ENCODE data around the gene LONP2. TPM values are rescaled to one million over a fixed set of nuclear protein-coding genes. Genes with fewer than 3 reads are reported as not detected.

Gene LONP2
- total and polyA plus RNA-seq, 3 donors from 2014 or later = 36.4 to 51.7 (median 51.1) TPM

DNA sequence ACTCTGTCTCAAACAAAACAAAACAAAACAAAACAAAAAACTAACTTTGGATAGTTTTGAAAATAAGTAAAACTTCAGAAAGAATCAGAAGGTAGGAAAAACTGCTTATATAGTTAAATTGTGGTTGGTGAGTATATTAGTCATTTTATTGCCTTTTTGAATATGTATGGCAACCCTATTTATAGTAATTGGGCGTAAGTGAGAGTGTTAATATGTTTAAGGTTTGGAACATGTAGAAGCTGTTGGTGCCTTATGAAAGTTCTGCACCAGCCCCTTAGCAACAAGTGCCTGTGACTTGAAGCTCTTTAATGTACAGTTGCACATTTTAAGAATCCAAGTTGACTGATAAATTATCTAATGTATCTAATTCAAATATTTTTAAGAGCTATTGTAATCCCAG lies 50.6 kb downstream of the LONP2 start:
- no peak for DNase-seq
- no peak overlapping the region for H3K27ac ChIP-seq
- TF ChIP-seq POLR2A (IDR thresholded peaks at IDR 0.05) = no peak
- TF ChIP-seq, protein P1, sequence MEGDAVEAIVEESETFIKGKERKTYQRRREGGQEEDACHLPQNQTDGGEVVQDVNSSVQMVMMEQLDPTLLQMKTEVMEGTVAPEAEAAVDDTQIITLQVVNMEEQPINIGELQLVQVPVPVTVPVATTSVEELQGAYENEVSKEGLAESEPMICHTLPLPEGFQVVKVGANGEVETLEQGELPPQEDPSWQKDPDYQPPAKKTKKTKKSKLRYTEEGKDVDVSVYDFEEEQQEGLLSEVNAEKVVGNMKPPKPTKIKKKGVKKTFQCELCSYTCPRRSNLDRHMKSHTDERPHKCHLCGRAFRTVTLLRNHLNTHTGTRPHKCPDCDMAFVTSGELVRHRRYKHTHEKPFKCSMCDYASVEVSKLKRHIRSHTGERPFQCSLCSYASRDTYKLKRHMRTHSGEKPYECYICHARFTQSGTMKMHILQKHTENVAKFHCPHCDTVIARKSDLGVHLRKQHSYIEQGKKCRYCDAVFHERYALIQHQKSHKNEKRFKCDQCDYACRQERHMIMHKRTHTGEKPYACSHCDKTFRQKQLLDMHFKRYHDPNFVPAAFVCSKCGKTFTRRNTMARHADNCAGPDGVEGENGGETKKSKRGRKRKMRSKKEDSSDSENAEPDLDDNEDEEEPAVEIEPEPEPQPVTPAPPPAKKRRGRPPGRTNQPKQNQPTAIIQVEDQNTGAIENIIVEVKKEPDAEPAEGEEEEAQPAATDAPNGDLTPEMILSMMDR (IDR thresholded peaks at IDR 0.05) = no peak
- intact Hi-C loops (cut with DNase I; ENCODE audit: low total_unique reads) = no loop called here
- no peak overlapping the region for H3K4me3 ChIP-seq
- WGBS, 2 donors = 91 to 97% methylated on average over 1 of the region's 1 CpG
- no peaks in the 10 kb centered on the region for H3K4me1 ChIP-seq
- H3K9me3 ChIP-seq = no peaks in the 10 kb centered on the region
- H3K27me3 ChIP-seq = no peaks in the 10 kb centered on the region
- H3K36me3 ChIP-seq (ENCODE audit: low read depth, missing control alignments) = no peaks in the 10 kb centered on the region

GRCh38 chr16:48295488-48296281 lies 51.6 kb downstream of the LONP2 start:
- no peak for TF ChIP-seq POLR2A (IDR thresholded peaks at IDR 0.05)
- TF ChIP-seq, protein P1 (IDR thresholded peaks at IDR 0.05) = no peak
- DNase-seq = no peak
- H3K9me3 ChIP-seq = no peaks in the 10 kb centered on the region
- H3K36me3 ChIP-seq (ENCODE audit: low read depth, missing control alignments) = no peaks in the 10 kb centered on the region
- intact Hi-C loops (cut with DNase I; ENCODE audit: low total_unique reads) = no loop called here
- H3K4me3 ChIP-seq = no peak overlapping the region
- no peaks in the 10 kb centered on the region for H3K27me3 ChIP-seq
- H3K4me1 ChIP-seq = no peaks in the 10 kb centered on the region
- WGBS, 2 donors = 96 to 97% methylated on average over 1 of the region's 1 CpG
- no peak overlapping the region for H3K27ac ChIP-seq

- no peak for TF ChIP-seq POLR2A (IDR thresholded peaks at IDR 0.05)
- TF ChIP-seq, protein P1 (IDR thresholded peaks at IDR 0.05) = no peak
- H3K4me1 ChIP-seq = no peaks in the 10 kb centered on the region
- H3K27ac ChIP-seq = no peak overlapping the region
- WGBS, 2 donors = 94 to 95% methylated on average over 4 of the region's 4 CpGs
- no peaks in the 10 kb centered on the region for H3K36me3 ChIP-seq (ENCODE audit: low read depth, missing control alignments)
- intact Hi-C loops (cut with DNase I; ENCODE audit: low total_unique reads) = no loop called here
- no peak for DNase-seq
- no peaks in the 10 kb centered on the region for H3K9me3 ChIP-seq
- no peaks in the 10 kb centered on the region for H3K27me3 ChIP-seq
- H3K4me3 ChIP-seq = no peak overlapping the region
These were observed 55.4 kb downstream of the LONP2 start for GRCh38 chr16:48299471-48299870.

DNA sequence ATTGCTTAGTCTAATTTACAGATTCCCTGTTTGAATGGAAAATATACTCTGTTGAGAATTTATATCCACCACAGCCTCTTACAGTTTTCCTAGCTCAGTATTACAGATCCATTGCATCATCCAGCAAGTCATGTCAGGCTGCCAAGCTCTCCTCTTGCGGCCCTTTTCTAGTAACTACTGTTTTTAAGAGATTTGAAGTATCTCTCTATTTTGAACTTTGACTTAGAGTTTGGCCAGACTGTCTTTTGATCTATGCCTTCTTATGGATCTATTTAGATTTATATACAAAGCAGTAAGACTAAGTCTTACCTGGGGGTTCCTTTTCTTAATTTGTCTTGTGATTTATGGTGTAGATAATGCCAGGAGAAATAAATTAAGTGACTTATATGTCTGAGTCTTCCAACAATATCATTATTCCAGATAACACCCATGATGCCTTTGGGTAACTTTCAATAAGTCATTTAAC lies 56.3 kb downstream of the LONP2 start:
- H3K36me3 ChIP-seq (ENCODE audit: low read depth, missing control alignments) = no peaks in the 10 kb centered on the region
- H3K27me3 ChIP-seq = no peaks in the 10 kb centered on the region
- H3K9me3 ChIP-seq = no peaks in the 10 kb centered on the region
- no peak overlapping the region for H3K27ac ChIP-seq
- TF ChIP-seq, protein P1 (IDR thresholded peaks at IDR 0.05) = no peak
- no peak for TF ChIP-seq POLR2A (IDR thresholded peaks at IDR 0.05)
- 76 to 83% methylated on average over 1 of the region's 1 CpG for WGBS, 2 donors
- no peak for DNase-seq
- intact Hi-C loops (cut with DNase I; ENCODE audit: low total_unique reads) = no loop called here
- no peaks in the 10 kb centered on the region for H3K4me1 ChIP-seq
- H3K4me3 ChIP-seq = no peak overlapping the region

DNA sequence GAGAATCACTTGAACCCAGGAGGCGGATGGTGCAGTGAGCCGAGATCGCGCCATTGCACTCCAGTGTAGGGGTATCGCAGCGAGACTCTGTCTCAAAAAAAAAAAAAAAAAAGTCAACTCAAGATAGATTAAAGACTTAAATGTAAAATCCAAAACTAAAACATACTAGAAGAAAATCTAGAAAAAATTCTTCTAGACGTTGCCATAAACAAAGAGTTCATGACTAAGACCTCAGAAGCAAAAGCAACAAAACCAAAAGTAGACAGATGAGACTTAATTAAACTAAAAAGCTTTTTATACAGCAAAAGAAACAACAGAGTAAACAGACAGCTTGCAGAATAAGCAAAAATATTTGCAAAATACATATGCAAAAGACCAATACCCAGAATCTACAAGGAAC lies 64.4 kb downstream of the LONP2 start:
- no peak overlapping the region for H3K27ac ChIP-seq
- no peaks in the 10 kb centered on the region for H3K9me3 ChIP-seq
- no peak overlapping the region for H3K4me3 ChIP-seq
- no peak for DNase-seq
- H3K27me3 ChIP-seq = no peaks in the 10 kb centered on the region
- no peaks in the 10 kb centered on the region for H3K4me1 ChIP-seq
- TF ChIP-seq, protein P1 (IDR thresholded peaks at IDR 0.05) = no peak
- no peak for TF ChIP-seq POLR2A (IDR thresholded peaks at IDR 0.05)
- intact Hi-C loops (cut with DNase I; ENCODE audit: low total_unique reads) = no loop called here
- 94 to 97% methylated on average over 7 of the region's 7 CpGs for WGBS, 2 donors
- no peaks in the 10 kb centered on the region for H3K36me3 ChIP-seq (ENCODE audit: low read depth, missing control alignments)
